GM18870 (cell line): Measurements from ENCODE around the gene ACO1.

Source experiments
- ATAC-seq: cut with Tn5 transposase; IDR thresholded peaks from one replicate; pipeline ENCODE4 v1.9.1; 2021; ENCODE audit warnings: moderate library complexity; ENCODE audit not compliant: unreplicated experiment

Gene ACO1

GRCh38 chr9:32486839-32487562 lies 102.6 kb downstream of the ACO1 start:
- no peak for ATAC-seq

- no peak for ATAC-seq
Observed at GRCh38 chr9:32487981-32488380, 103.5 kb downstream of the ACO1 start.

- no peak for ATAC-seq
Observed at GRCh38 chr9:32490601-32491000, 106.2 kb downstream of the ACO1 start.

- no peak for ATAC-seq
Observed at GRCh38 chr9:32497921-32498320, 113.5 kb downstream of the ACO1 start.

GRCh38 chr9:32500768-32501167 lies 116.3 kb downstream of the ACO1 start:
- ATAC-seq: no peak

- ATAC-seq: no peak
Observed at GRCh38 chr9:32501868-32502267, 117.4 kb downstream of the ACO1 start.

- ATAC-seq: no peak
Observed at GRCh38 chr9:32502464-32502863, 118.0 kb downstream of the ACO1 start.

GRCh38 chr9:32503008-32503407 lies 118.6 kb downstream of the ACO1 start:
- ATAC-seq: no peak
